GM12872 (cell line): ENCODE data around the gene GOLGA7B.

Experiments used
- CTCF ChIP-seq: IDR thresholded peaks from 3 replicates; pipeline ENCODE4 v1.5.1; 2011; ENCODE audit warnings: low read depth, mild to moderate bottlenecking, low read length, moderate library complexity; ENCODE audit not compliant: insufficient read depth

GOLGA7B gene

GRCh38 chr10:97849687-97850402 is at the start of gene GOLGA7B:
Gene GOLGA7B (plus strand): TSS chr10:97849843. CDS start chr10:97850304, 461 bp downstream.
- TF ChIP-seq CTCF = no peak

GRCh38 chr10:97800474-97800873 is 49.2 kb upstream of the GOLGA7B start:
- no peak for TF ChIP-seq CTCF

- TF ChIP-seq CTCF = no peak
Measured at GRCh38 chr10:97801422-97801821, 48.2 kb upstream of the GOLGA7B start.

- no peak for TF ChIP-seq CTCF
Measured at GRCh38 chr10:97805096-97805884, 44.4 kb upstream of the GOLGA7B start.

GRCh38 chr10:97805949-97806348 is 43.7 kb upstream of the GOLGA7B start:
- TF ChIP-seq CTCF = no peak

- no peak for TF ChIP-seq CTCF
Measured at GRCh38 chr10:97810446-97810845, 39.2 kb upstream of the GOLGA7B start.

GRCh38 chr10:97811958-97812357 is 37.7 kb upstream of the GOLGA7B start:
- no peak for TF ChIP-seq CTCF
